Stimulated activated CD8-positive, alpha-beta memory T cell treated with anti-CD3 and anti-CD28 coated beads, Interleukin-15, amount 100 ng/mL, for 1 hour (primary cell): ENCODE measurements around the gene FMNL2.

Experiments used
- DNase-seq: peaks from one replicate; pipeline ENCODE4 v3.0.0-alpha.2; 2020; ENCODE audit warnings: low read depth

FMNL2 gene

DNA sequence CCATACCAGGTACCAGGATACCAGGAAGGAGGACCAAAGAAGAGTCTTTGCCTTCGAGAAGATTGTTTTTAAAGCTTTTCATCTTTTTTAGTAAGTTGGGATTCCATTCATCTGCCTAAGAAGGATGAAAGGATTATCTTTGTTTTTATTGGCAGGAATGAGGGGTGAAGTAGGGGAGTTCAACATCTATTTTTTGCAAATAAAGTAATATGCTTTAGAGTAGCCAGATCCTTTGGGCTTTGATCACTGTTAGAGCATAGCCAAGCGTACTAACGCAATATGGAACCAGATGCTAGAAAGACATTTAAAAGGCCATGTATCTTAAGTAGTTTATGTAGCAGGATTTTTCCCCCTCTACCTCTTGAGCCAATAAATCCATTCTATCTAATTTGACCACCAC, 249.3 kb downstream of the FMNL2 start:
- DNase-seq: no peak

DNA sequence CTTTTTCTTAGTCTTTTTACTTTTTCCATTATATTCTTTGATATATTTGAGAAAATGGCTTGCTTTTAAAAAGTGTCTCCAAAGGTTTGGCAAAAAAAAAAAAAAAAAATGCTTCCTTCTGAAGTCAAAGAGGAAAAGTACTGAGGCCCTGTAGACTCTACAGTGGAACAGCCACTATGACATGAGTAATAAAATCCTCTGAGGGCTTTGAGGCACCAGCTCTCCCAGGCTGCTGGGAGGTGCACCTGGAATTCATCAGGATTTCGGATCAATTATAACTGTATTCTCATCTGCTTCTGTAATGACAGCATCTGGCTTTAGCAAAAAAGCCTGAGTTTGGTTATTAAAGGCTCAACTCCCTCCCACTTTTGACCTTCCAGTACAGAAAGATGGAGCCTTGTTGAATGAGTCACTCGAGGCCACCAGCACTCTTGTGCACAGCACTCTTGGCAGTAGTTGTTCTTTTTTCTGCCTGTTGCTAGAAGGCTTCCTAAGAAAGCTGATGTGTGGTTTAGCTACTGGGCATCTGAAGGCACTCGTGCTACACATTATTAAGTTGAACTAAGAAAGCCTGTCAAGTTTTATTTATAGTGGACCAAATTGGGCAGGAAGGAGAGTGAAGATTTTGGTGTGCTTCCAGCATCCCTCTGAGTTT, 251.0 kb downstream of the FMNL2 start:
- DNase-seq: no peak

DNA sequence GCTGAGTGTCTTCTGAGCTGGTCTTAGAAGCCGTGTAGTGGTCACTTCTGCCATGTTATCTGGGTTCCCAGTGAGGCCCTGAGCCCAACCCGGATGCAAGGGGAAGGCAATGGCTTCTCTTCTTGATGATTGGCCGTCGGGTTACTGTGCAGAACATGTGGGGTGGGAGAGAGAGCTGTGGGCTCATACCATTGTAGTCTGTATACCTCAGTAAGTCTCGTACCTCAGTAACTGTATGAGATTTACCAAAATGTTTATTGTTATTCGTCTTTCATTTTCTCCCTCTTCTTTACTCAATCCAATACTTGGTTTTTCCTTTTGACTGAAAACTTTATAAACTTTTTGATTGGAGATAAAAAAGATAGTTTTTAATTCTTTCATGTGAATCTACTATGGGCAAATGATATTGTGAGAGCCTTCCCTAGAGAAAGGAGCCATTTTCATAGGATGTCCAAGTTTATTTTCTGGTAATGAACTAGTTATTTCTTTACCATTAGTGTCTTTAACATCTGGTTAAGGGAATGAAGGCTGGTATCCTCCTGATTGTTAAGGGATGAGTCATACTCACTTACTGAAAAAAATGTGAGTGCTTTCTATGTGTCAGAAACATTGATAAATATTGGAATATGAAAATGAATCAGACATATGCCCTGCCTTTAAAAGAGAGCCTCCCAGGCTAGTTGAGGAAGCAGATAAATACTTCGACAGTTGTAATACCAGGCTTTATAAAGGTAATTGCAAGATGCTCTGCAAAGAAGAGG, 252.4 kb downstream of the FMNL2 start:
- DNase-seq: no peak

DNA sequence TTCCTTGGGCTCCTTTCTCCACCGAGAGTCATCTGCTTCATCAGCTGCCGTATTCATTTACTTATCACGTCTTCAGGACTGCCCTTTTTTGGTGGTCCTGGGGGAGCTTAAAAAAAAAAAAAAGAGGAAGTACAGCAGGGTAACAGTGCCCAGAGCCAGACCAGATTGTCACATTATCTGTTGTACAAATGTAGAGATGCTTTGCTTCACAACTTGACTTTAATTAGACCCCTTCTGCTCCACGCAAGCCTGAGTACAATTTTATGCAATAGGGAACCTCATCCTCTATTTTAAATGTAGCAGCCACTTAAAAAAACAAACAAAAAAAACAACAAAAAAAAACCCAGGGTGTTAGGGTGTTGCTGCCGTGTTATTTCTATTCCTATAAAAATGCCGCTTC, 254.0 kb downstream of the FMNL2 start:
- DNase-seq: no peak

DNA sequence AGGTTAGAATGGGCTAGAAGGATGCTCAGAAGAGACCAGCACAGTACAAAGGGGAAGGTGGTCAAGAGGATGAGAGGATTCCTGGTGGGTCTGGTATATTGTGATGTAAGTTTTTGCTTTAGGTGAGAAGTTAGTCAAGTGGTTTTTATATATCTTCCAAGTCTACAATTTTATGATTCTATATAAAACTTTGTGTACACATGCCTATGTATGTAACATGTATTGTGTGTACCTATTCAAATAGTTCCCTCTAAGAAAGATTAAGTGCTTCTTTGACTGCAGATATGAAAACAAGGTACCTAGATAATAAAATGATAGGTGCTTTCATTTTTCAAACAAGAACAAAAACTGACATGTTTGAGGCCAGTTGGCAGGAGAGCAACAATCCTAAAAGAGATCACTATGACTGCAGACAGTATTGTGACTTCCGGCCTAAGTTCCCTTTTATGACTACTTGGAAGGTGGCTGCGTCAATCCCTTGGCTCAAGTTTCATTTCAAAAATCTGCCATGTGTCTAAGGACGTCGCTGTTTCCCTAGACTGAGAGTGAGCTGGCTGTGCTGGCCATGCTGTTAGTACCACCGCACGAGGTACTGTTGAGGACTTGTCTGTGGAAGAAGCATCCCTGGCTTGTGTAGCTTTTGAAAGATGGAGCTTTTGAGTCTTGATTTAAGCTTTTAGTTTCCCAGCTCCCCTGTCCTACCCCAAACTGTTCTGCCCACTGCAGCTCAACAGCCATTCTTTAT, 259.2 kb downstream of the FMNL2 start:
- no peak for DNase-seq

DNA sequence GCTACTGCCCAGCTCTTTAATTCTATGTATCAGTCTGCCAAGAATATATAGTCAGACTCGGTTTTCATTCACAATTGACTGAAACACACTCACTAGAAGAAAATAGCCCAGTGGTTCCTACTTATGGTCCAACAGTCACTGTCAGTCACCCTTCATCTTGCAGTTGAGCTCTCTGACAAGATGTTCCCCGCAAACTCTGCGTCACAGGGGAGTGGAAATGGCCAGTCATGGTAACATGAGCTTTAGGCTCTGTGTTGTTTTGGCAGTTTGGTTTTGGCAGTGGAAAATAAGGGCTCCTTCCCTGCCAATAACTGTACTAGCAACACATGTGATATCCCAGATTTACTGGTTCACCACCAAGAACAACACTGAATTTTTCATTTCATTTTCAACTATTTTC, 259.8 kb downstream of the FMNL2 start:
- no peak for DNase-seq

DNA sequence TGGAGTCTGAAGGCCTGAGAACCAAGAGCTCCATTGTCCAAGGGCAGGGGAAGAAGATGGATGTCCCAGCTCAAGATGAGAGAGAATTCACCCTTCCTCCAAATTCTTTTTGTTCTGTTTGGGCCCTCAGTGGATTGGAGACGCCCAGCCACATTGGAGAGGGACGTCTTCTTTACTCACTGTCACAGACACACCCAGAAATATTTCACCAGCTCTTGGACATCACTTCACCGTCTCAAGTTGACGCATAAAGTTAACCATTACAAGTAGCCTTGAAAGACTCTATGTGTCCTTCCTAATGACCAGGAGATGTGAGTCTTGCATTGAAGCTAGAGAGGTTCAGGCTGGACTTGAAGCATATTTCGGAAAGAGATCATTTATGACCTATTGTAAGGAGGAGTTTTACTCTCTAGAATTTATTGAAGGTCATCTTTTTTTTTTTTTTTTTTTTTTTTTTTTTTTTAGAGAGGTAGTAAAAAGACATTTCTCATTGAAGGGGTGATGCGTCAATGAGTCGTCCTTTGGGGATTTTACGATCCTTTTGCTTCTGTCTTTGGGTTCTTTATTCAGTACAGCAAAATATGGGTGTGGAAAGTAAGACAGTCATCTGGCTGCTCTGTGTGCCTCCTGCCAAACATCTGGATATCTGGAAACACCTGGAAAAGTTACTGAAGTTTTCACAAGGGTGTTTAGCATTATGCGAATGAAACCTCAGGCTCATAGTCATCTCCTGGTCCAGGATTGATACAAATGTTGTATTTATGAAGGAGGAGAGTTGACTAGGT, 264.2 kb downstream of the FMNL2 start:
- no peak for DNase-seq

DNA sequence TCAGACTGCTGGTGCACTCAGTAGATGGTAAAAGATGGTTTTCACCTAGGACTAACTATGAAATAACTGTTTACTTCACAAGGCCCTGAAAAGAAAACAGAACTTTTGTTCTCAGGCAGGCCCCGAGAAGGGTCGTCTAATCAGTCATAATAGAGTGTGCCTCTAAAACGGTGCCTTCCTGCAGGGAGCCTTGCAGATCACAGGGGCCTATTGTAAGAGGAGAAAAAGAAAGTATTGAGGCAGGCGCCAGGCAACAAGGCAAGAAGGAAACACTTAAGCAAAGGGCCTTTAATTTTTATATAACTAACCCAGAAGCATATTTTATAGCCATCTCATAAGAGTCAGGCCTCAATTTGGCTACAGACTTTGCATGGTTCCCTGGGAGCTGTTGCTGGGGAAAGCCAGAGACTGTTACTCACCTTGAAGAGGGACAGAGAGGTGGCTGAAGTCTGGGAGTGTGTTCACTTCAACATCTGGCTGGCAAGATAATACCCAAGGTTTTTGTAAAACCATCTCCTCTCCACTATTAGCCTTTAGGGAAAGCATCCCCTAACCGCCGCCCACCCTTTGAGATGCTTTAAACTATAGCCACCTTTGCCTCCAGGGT, 265.2 kb downstream of the FMNL2 start:
- DNase-seq: no peak

DNA sequence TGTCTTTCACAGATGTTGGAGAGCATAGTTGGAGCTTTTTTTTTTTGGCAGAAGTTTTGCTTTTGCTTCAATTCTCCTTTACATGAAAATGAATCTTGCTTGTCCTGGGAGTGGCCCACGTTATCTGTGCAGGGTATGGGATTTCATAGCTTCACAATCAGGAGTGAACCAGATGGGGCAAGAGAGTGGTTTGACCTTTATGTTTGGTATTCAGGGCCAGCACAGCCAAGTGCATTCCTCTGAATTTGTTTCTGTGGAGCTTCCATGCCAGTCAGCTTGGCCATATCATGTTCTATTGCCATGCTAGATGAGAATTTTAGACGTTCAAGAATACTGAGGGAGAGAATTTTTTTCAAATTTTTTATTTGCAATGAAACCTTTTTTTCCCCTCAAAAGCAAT, 265.7 kb downstream of the FMNL2 start:
- DNase-seq: no peak

DNA sequence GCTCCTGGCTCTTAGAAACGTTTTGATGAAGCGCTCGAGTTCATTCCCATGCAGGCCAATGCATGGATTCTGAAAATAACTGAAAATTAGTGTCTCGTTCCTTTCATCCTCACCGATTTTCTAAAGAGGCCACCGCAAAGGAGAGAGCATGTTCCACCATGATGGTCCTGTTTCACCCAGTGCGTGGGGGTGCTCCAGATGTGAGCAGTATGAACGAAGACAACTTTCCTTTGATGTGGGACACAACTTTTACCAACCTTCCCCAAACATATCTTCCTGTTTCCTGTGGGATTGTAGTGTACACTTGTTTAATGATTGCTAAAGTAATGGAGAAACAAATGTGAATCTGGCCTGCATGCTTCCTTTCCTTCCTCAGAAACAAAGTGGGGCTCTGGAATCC, 267.8 kb downstream of the FMNL2 start:
- no peak for DNase-seq

DNA sequence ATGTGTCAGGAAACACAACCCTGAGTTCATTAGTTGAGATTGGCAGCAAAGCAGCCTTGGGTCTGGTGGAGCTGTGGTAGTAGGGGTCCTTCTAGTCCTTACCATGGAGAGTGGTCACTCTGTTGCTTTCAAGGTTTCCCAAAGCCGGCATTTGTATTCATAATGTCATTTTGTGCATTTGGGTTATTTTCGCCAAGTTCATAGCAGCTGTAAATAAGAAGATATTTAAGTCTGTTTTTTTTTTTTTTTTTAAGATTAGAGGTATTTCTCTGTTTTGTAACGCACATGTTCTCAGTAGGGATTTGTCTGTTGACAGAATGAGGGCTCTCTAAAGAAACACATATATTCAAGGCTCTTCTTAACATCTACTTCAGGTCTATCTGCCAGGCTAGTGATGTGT, 268.2 kb downstream of the FMNL2 start:
- no peak for DNase-seq

DNA sequence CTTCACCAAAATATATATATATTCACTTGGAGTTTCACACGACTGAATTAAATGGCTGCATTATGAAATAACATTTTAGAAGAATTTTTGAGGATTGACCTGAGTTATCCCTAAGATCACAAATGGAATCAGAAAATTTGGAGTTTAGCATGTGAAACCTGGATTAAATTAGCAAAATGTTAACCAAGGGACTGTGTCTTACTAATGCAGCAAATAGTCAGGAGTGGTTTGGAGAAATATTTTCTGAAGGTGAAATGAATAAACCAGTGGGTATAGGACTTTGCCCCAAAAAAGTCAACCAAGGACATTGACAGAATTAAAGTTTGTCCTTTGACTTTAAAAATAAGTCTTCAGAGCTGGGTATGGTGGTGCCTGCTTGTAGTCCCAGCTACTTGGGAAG, 271.1 kb downstream of the FMNL2 start:
- no peak for DNase-seq

DNA sequence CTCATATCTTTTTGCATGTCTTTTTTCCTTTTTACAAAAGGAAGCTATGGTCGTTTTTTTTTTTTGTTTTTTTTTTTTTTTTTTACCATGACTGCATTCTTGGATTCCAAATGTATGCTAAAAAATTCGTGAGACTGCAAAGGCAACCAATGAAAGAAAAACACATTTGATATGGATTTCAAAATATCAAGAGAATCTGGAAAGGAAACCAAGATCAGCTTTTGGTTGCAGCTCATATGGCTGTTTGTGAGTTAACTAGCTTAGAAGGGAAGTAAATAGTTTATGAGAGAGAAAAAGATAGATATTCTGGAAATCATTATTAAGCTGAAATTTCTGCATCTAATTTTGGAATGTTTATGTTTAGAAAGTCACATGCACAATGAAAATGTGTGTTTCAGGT, 272.0 kb downstream of the FMNL2 start:
- no peak for DNase-seq

DNA sequence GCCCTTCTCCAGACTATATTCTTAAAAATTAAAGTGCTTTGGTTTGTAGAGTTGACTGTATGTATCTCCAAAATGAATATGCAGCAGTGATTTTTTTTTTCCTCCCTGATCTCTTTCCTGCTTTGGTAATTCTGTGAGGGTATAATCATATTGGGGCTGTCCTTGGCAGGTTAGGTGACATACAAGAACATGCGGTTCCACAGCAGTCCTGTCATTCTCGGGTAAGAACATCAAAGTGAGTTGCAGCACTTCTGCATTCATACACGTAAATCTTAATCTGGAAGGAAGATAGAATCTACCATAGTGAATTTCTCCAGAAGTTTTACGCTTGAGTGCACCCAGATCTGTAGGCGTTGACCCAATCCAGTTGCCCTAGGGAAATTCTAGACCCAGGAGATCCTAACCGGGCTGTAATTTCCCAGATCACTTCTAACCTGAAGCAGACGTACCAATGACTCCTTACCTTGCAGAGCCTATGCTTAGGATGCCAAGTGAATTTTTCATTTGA, 272.9 kb downstream of the FMNL2 start:
- no peak for DNase-seq

DNA sequence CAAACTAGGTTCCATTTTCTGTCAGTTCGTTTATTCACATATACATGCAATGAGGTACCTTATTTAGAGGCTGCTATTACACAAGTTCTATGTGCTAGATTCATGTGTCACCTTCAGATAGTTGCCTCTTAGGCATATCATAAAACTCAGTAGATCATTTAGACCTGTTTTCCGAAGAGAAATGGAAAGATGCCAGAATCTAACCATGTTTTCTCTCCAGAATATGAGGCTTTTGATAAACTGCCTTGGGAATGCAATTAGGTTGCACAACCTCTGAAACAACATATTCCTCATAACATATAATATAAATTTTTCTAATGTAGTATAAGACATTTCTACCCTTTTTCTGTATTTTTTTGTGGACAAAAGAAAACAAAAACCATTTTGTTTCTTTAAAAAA, 274.2 kb downstream of the FMNL2 start:
- DNase-seq: no peak

DNA sequence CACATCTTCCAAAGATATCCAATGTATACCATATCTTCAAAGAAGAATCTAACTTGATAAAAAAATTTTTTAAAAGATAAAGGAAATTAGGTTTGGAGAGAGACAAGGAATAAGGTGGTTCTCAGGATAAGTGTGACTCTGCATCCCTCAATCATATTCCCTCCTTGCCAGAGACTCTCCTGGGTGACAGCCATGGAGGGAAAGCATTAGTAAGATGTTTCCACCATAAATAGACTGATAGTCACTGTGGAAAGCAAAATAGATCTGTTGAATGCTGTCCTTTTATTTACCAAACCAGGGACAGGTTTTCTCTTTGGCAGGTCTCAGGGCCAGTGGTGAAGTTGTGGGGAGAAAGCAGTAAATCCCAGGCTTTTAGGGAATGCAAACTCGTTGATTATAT, 274.7 kb downstream of the FMNL2 start:
- no peak for DNase-seq

DNA sequence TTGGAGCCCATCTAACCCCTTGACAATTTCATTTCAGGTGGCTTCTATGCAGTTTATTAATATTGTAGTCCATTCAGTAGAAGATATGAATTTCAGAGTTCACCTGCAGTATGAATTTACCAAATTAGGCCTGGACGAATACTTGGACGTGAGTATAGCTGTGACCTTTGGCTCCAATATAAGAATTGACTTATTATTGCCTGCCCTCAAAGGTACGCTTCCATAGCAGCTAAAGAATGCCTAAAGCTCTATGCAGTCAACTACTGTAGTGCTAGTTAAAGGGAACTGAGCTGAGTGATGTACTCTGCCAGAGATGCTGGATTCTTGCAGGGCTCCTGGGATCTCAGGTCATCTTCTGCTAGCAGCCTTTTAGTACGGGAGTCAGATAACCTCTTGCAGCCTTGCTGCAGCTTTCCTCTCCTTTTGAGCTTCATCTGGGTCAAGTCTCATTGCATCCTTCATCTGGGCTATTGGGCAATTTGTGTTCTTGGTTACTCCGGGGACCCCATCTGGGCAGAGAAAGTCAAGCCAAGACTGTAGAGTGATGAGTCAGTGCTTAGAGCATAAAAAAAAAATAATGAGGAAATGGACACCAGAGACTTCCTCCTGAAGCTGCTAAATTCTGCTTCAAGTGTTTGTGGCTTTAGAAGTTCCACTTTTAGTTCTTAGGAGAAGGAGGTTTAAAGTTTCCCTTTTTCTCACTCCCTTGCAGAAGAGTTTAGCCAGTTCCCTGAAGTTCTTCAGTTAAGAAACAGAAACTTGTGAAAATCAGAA, 276.7 kb downstream of the FMNL2 start:
- DNase-seq: no peak

DNA sequence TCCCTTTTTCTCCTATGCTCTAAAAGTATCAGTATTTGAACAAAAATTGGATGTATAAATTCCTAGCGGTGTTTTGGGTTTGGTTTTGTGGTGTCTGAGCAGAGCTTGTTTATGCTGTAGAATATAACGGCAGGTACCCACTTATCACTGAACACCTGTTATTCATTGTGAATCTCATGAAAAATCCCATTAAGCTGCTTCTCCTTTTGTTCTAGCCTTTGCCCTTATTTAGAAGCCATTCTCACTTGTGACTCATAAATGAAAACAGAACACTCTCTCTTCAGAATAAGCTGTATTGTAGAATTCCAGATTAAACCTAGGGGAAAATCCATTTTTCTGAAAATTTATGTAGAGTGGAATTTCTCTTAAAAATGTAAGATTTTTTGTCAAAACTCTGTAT, 278.3 kb downstream of the FMNL2 start:
- no peak for DNase-seq

DNA sequence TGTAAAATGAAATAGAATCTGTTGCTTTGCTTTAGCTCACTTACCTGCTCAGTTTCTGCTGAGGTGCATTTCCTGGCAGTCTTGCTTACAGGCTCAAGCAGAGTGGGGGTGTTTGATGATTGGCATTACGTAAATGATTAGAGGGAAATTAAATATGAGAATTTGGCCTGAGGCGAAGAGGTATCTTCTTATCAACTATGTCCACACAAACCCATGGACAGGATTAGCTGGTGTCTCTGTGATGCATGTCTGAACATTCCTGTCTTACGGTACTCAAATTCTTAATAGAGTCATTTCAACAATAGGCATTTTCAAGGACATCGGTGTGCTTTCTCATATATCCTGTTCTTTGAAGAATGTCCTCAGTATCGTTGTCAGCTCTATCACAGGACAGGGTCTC, 280.2 kb downstream of the FMNL2 start:
- no peak for DNase-seq

DNA sequence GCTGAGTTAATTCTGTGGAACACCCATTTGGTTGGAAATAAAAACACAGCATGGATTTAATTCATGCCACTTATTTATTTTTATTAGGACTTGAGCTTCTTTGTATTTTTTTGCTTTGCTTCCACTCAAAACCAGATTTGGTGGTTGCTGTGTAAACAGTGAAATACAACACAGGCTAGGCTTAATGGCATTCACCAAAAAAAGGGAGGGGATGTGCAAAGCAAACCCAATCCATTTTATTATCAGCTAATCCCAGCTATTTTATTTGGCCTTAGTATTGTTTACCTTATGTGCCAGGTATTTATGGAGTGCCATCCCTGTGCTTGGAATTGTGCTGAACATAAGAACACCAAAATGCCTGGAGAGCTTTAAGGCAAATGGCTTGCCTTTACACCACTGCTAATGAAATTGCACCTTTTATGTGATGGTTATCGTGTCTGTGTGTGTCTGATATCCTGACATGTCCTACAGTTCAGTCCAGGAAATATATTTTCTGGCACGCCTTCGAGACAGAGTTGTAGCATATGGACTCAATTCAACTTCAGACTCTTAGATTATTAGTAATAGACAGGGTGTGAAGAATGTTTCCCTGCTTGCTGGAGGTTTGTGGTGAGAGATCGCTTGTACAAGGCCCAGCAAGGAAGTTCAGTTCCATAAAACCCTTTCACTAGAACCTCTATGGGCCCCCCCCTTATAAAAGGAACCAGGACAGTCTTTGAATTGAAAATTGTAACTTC, 282.6 kb downstream of the FMNL2 start:
- no peak for DNase-seq
